Endothelial cell of umbilical vein (primary cell): Measurements from ENCODE around the gene FOXP1. TPM values are rescaled to one million over a fixed set of nuclear protein-coding genes. Genes with fewer than 3 reads are reported as not detected.

Experiments used
- BruUV-seq: library from RNA; stranded (reverse); fragments of 400-500 nt; replicated peaks from 2 replicates; lab custom pipeline; 2021; lab: Mats Ljungman, UMichigan
- CTCF ChIA-PET: fragments of 300-600, 350-600 bp; sonication (Branson Sonifier 250); formaldehyde crosslinking; loops from one replicate; lab custom pipeline; 2021; ENCODE audit warnings: antibody characterized with exemption, inconsistent platforms; lab: Charles Lee
- POLR2A ChIA-PET: fragments of 300-600, 350-600 bp; sonication (Branson Sonifier 250); formaldehyde crosslinking; loops from one replicate; lab custom pipeline; 2021; ENCODE audit warnings: antibody characterized with exemption, inconsistent platforms; lab: Charles Lee
- DNase-seq: peaks from one replicate; pipeline ENCODE4 v3.0.0-alpha.2; 2011; ENCODE audit warnings: low read depth, low spot score
- FAIRE-seq: peaks from 2 replicates; lab custom pipeline; 2011; peaks lifted over from hg19 to GRCh38; lab: Jason Lieb, UNC
- H2AFZ ChIP-seq: 2 replicates; pipeline ENCODE4 v1.6.0; 2012; ENCODE audit warnings: low read depth, low read length, control low read depth, inconsistent platforms
- H3K27ac ChIP-seq: 2 replicates; pipeline ENCODE4 v1.5.1; 2011; ENCODE audit warnings: low read depth, mild to moderate bottlenecking, control low read depth, low read length, moderate library complexity; ENCODE audit not compliant: insufficient read depth
- H3K27me3 ChIP-seq, 2 experiments: 2 replicates each; pipeline versions ENCODE4 v1.6.0 to v1.6.1; 2011; ENCODE audit warnings: low read length in 2 of 2, mixed read lengths in 1 of 2; ENCODE audit not compliant: control insufficient read depth in 2 of 2, insufficient read depth in 2 of 2
- H3K36me3 ChIP-seq, 2 experiments: 2 replicates in 1 of 2; 3 replicates in 1 of 2; pipeline ENCODE4 v1.5.1; 2011; ENCODE audit warnings: low read length in 2 of 2, mild to moderate bottlenecking in 1 of 2, moderate library complexity in 1 of 2; ENCODE audit not compliant: control insufficient read depth in 2 of 2, insufficient read depth in 2 of 2; ENCODE audit errors: extremely low read depth in 1 of 2
- H3K4me1 ChIP-seq: 3 replicates; pipeline ENCODE4 v1.5.1; 2011; ENCODE audit warnings: mild to moderate bottlenecking, low read length; ENCODE audit not compliant: control insufficient read depth, insufficient read depth; ENCODE audit errors: extremely low read depth
- H3K4me2 ChIP-seq: 2 replicates; pipeline ENCODE4 v1.6.1; 2011; ENCODE audit warnings: low read length, control low read depth, mixed read lengths; ENCODE audit not compliant: insufficient read depth
- H3K4me3 ChIP-seq, 3 experiments: fragments of 200-600 bp in 1 of 3; sonication (generic), shearing (Covaris generic) in 1 of 3; replicated peaks in 1 of 3; 2 replicates each; pipeline ENCODE4 v1.5.1; 2011 to 2016; ENCODE audit warnings: control low read depth in 3 of 3, low read length in 3 of 3, mild to moderate bottlenecking in 2 of 3, inconsistent platforms in 1 of 3, low read depth in 1 of 3, moderate library complexity in 1 of 3; ENCODE audit not compliant: insufficient read depth in 1 of 3
- H3K79me2 ChIP-seq: 2 replicates; pipeline ENCODE4 v1.6.0; 2012; ENCODE audit warnings: low read length, inconsistent platforms; ENCODE audit not compliant: control insufficient read depth, insufficient read depth
- H3K9ac ChIP-seq: replicated peaks from 2 replicates; pipeline ENCODE3; 2011; ENCODE audit warnings: low read length, control low read depth; ENCODE audit not compliant: insufficient read depth; ENCODE audit errors: extremely low read depth
- H3K9me1 ChIP-seq: replicated peaks from 3 replicates; pipeline ENCODE4 v1.6.0; 2011; ENCODE audit warnings: mild to moderate bottlenecking, low read length; ENCODE audit not compliant: control insufficient read depth, insufficient read depth; ENCODE audit errors: extremely low read depth
- H3K9me3 ChIP-seq: replicated peaks from 2 replicates; pipeline ENCODE4 v1.5.1; 2012; ENCODE audit warnings: low read length, inconsistent platforms; ENCODE audit not compliant: control insufficient read depth, insufficient read depth
- H4K20me1 ChIP-seq: replicated peaks from 2 replicates; pipeline ENCODE3; 2011; ENCODE audit warnings: mild to moderate bottlenecking, low read length; ENCODE audit not compliant: control insufficient read depth, insufficient read depth; ENCODE audit errors: extremely low read depth
- CTCF ChIP-seq, 2 donors: IDR thresholded peaks; 1 replicate in 1 of 2; 2 replicates in 1 of 2; pipeline ENCODE4 v1.5.1; 2011; ENCODE audit warnings: low read length in 2 of 2, mild to moderate bottlenecking in 2 of 2, moderate library complexity in 2 of 2, control low read depth in 1 of 2, inconsistent platforms in 1 of 2, low read depth in 1 of 2; ENCODE audit not compliant: insufficient read depth in 1 of 2; ENCODE audit errors: extremely low read depth in 1 of 2
- EZH2 ChIP-seq: IDR thresholded peaks from 2 replicates; pipeline ENCODE4 v1.6.1; 2012; ENCODE audit warnings: borderline replicate concordance, low read depth, mild to moderate bottlenecking, moderate library complexity, low read length, inconsistent platforms; ENCODE audit not compliant: severe bottlenecking
- FOS ChIP-seq: IDR thresholded peaks from 2 replicates; pipeline ENCODE4 v1.6.1; 2011; ENCODE audit warnings: mild to moderate bottlenecking, low read length, moderate library complexity, borderline replicate concordance; ENCODE audit not compliant: insufficient read depth
- GATA2 ChIP-seq: IDR thresholded peaks from 2 replicates; pipeline ENCODE4 v1.7.0; 2011; ENCODE audit warnings: low read depth, mild to moderate bottlenecking, moderate library complexity, mixed read lengths, low read length; ENCODE audit not compliant: insufficient read length, insufficient read depth
- JUN ChIP-seq: IDR thresholded peaks from 2 replicates; pipeline ENCODE4 v1.6.1; 2011; ENCODE audit warnings: borderline replicate concordance, low read depth; ENCODE audit not compliant: insufficient read length, insufficient read depth
- MAX ChIP-seq: IDR thresholded peaks from 2 replicates; pipeline ENCODE4 v1.6.1; 2011; ENCODE audit not compliant: insufficient read depth, insufficient read length
- MYC ChIP-seq: IDR thresholded peaks from one replicate; pipeline ENCODE4 v1.6.1; 2011; ENCODE audit warnings: mild to moderate bottlenecking, low read depth, low read length
- POLR2A ChIP-seq: IDR thresholded peaks from 2 replicates; pipeline ENCODE4 v1.6.1; 2012; ENCODE audit warnings: low read depth, mild to moderate bottlenecking, control low read depth, low read length
- POLR2AphosphoS5 ChIP-seq: IDR thresholded peaks from 2 replicates; pipeline ENCODE4 v1.6.1; 2012; ENCODE audit warnings: low read depth, mild to moderate bottlenecking, control low read depth, low read length, moderate library complexity; ENCODE audit not compliant: insufficient read depth
- dilution Hi-C: fragments of 300-500 bp; cut with MboI; formaldehyde crosslinking; loops from one replicate; pipeline ENCODE4 v1.15.0; 2019; ENCODE audit warnings: low sequenced_read_pairs; ENCODE audit not compliant: extremely low pct_ligation_motif_present
- intact Hi-C: fragments of 100-400 bp; cut with micrococcal nuclease; formaldehyde crosslinking; loops from one replicate; pipeline ENCODE4 v1.10.0; 2022
- polyA plus RNA-seq, 4 experiments: library from polyadenylated mRNA; depleted of rRNA in 3 of 4; stranded (reverse) in 3 of 4; unstranded in 1 of 4; fragments of >200 nt; gene quantifications; 2 replicates each; pipeline versions ENCODE4 v1.2.1 to v1.2.3, GENCODE V29; 2011 to 2012; ENCODE audit warnings: missing spikeins in 1 of 4
- total RNA-seq: library from RNA; stranded (reverse); gene quantifications from 2 replicates; pipeline ENCODE4 v1.2.3, GENCODE V29; 2021

The FOXP1 gene
- total and polyA plus RNA-seq, 2 donors (not counting 3 experiments of a cell fraction or from before 2014, with no cell fraction given) = 41.0 to 107 TPM

- no peak for TF ChIP-seq MAX
- TF ChIP-seq MYC = no peak
- no peak for TF ChIP-seq POLR2AphosphoS5
- no peak for TF ChIP-seq FOS
- no peak for TF ChIP-seq JUN
- no peak for TF ChIP-seq EZH2
- H3K4me3 ChIP-seq = no peak overlapping the region
- H3K9me1 ChIP-seq = no peaks in the 10 kb centered on the region
- H3K27ac ChIP-seq = no peak overlapping the region
- intact Hi-C loops (no loop called here), dilution Hi-C loops (no loop called here)
- no peaks in the 10 kb centered on the region for H3K9me3 ChIP-seq
- no peaks in the 10 kb centered on the region for H4K20me1 ChIP-seq
- H2AFZ ChIP-seq = no peak overlapping the region
- ChIA-PET CTCF (no interaction called here), POLR2A (no interaction called here)
- H3K79me2 ChIP-seq = no peaks in the 10 kb centered on the region
- no peak for DNase-seq
- H3K36me3 ChIP-seq = no peaks in the 10 kb centered on the region
- FAIRE-seq = no peak
- H3K4me1 ChIP-seq = no peaks in the 10 kb centered on the region
- no peak overlapping the region for H3K4me2 ChIP-seq
- no peaks in the 10 kb centered on the region for H3K27me3 ChIP-seq
- no TSS peak for BruUV-seq
- no peak overlapping the region for H3K9ac ChIP-seq
These were observed 347.7 kb downstream of the FOXP1 start for GRCh38 chr3:71235846-71236245.

- dilution Hi-C loops = no loop called here
- POLR2A ChIA-PET = interaction anchor here (0.6 kb wide), 2 partner anchors 33 to 404 kb away, joined by 4 to 5 read pairs; no protein-coding TSS in a partner anchor
- no peak overlapping the region for H3K4me3 ChIP-seq
- no peak for TF ChIP-seq JUN
- no peak for TF ChIP-seq POLR2AphosphoS5
- no peak for TF ChIP-seq FOS
- no peak for TF ChIP-seq POLR2A
- no peak for TF ChIP-seq GATA2
- no peak for TF ChIP-seq EZH2
- no peak for TF ChIP-seq MAX
- no peak for TF ChIP-seq CTCF (IDR thresholded peaks at IDR 0.05; ENCODE audit: extremely low read depth in 1 of 2, insufficient read depth in 1 of 2, low read depth in 1 of 2, low read length in 2 of 2)
- H3K9ac ChIP-seq = no peak overlapping the region
- H3K27ac ChIP-seq = no peak overlapping the region
- CTCF ChIA-PET = interaction anchor here (0.6 to 1.8 kb wide), 2 partner anchors 10 to 131 kb away, joined by 3 to 8 read pairs; no protein-coding TSS in a partner anchor
- H3K79me2 ChIP-seq = no peaks in the 10 kb centered on the region
- H3K9me3 ChIP-seq = no peaks in the 10 kb centered on the region
- H4K20me1 ChIP-seq = no peaks in the 10 kb centered on the region
- H3K4me2 ChIP-seq = no peak overlapping the region
- H3K36me3 ChIP-seq = no peaks in the 10 kb centered on the region
- no peaks in the 10 kb centered on the region for H3K27me3 ChIP-seq
- DNase-seq (no peak), FAIRE-seq (no peak)
- no peaks in the 10 kb centered on the region for H3K4me1 ChIP-seq
- intact Hi-C loops = no loop called here
- BruUV-seq = no TSS peak
- H3K9me1 ChIP-seq = no peaks in the 10 kb centered on the region
- no peak overlapping the region for H2AFZ ChIP-seq
These were observed 350.6 kb downstream of the FOXP1 start for GRCh38 chr3:71232895-71233294.
